Motor neuron (in vitro differentiated cells): ENCODE measurements around the gene OR6S1. TPM values are rescaled to one million over a fixed set of nuclear protein-coding genes. Genes with fewer than 3 reads are reported as not detected.

ENCODE experiments used
- ATAC-seq, 8 experiments: fragments of 200-7000 bp; cut with Tn5 transposase; replicated peaks in 6 of 8; 2 replicates each; pipeline ENCODE4 v1.8.0; 2021; ENCODE audit warnings: mild to moderate bottlenecking in 8 of 8, moderate library complexity in 8 of 8
- H3K27ac ChIP-seq, 2 donors: fragments of 250-450 bp; sonication (Bioruptor Pico); 2 replicates each; pipeline ENCODE4 v1.9.0; 2021; ENCODE audit warnings: antibody characterized with exemption in 2 of 2, mild to moderate bottlenecking in 2 of 2, moderate library complexity in 1 of 2
- H3K4me1 ChIP-seq, 2 donors: fragments of 250-450 bp; sonication (Bioruptor Pico); replicated peaks in 1 of 2; 2 replicates each; pipeline ENCODE4 v1.6.1; 2021; ENCODE audit warnings: antibody characterized with exemption in 2 of 2, mild to moderate bottlenecking in 2 of 2, moderate library complexity in 1 of 2
- H3K4me3 ChIP-seq, 5 donors: fragments of 250-450 bp; sonication (Bioruptor Pico); 2 replicates each; pipeline ENCODE4 v1.9.0; 2021; ENCODE audit warnings: antibody characterized with exemption in 5 of 5, mild to moderate bottlenecking in 5 of 5, moderate library complexity in 4 of 5
- WGBS, 10 experiments: fragments of 450-650 bp; shearing (Covaris generic); methylation state at CpG; one replicate each; pipeline ENCODE4 v1.0.0; 2022; 5-methylcytosine and 5-hydroxymethylcytosine counted together
- in situ Hi-C, 9 experiments: fragments of 400-800 bp; cut with MboI; loops; one replicate each; pipeline ENCODE4 v1.15.0; 2021; ENCODE audit warnings: low sequenced_read_pairs in 9 of 9, low pct_unique_long_range_greater_than_20kb in 2 of 9; ENCODE audit not compliant: unreplicated experiment in 9 of 9
- total RNA-seq, 8 experiments: library from RNA; unstranded; fragments of 300-600 nt; gene quantifications; 2 replicates each; pipeline versions ENCODE4 v1.2.3 to v1.2.4, GENCODE V29; 2022

The OR6S1 gene
- total RNA-seq, 8 experiments from 2014 or later: 0.28 TPM; not detected in 7

- no peak overlapping the region for H3K27ac ChIP-seq
- 1 to 29% (median 6%) methylated on average over 5 to 25 of the region's 27 CpGs for WGBS, 10 experiments
- H3K4me1 ChIP-seq: peaks cover 0 to 6% of the 10 kb centered on the region in 2 donors
- H3K4me3 ChIP-seq: peak overlapping the region; percentile 58 to 86 (median 71)
- in situ Hi-C loops: loop anchor here in 4 of 9 experiments (25.0 kb wide), 1 partner anchor 273 kb away; the partner anchor contains the start of genes CCNB1IP1 (in 4 of the 4) and PARP2 (in 4 of the 4)
- ATAC-seq: peak; percentile 13 to 57 (median 45)
Measured at GRCh38 chr14:20610002-20610765, 31.3 kb downstream of the OR6S1 start.

GRCh38 chr14:20609215-20610001 lies 32.1 kb downstream of the OR6S1 start:
- WGBS, 10 experiments: 0 to 3% (median 1%) methylated on average over 3 to 28 of the region's 44 CpGs; no CpG with 5 or more reads in 1 of the 10 experiments
- Histone ChIP-seq H3K4me3 (peak overlapping the region; percentile 58 to 86 (median 71)), H3K27ac (no peak overlapping the region), H3K4me1 (no peaks in the 10 kb centered on the region)
- peak; percentile 6 to 16 (median 12) for ATAC-seq
- in situ Hi-C loops: loop anchor here in 5 of 9 experiments (10.0 to 25.0 kb wide), 2 partner anchors 272 to 285 kb away; partner anchors contain the start of genes CCNB1IP1 (in 4 of the 5) and PARP2 (in 4 of the 5)

- Histone ChIP-seq H3K4me1 (no peaks in the 10 kb centered on the region), H3K27ac (no peak overlapping the region), H3K4me3 (no peak overlapping the region)
- no peak for ATAC-seq
- in situ Hi-C loops: loop anchor here in 5 of 9 experiments (10.0 to 25.0 kb wide), 2 partner anchors 271 to 284 kb away; partner anchors contain the start of genes CCNB1IP1 (in 4 of the 5) and PARP2 (in 4 of the 5)
- 33 to 87% (median 66%) methylated on average over 5 to 7 of the region's 7 CpGs; no CpG with 5 or more reads in 1 of the 10 experiments for WGBS, 10 experiments
Measured at GRCh38 chr14:20608383-20609110, 32.9 kb downstream of the OR6S1 start.

GRCh38 chr14:20607617-20608016 lies 33.9 kb downstream of the OR6S1 start:
- H3K4me1 ChIP-seq: no peaks in the 10 kb centered on the region
- 27 to 86% (median 73%) methylated on average over 1 to 4 of the region's 5 CpGs; no CpG with 5 or more reads in 5 of the 10 experiments for WGBS, 10 experiments
- in situ Hi-C loops: loop anchor here in 5 of 9 experiments (10.0 to 25.0 kb wide), 2 partner anchors 270 to 283 kb away; partner anchors contain the start of genes CCNB1IP1 (in 4 of the 5) and PARP2 (in 4 of the 5)
- no peak overlapping the region for H3K4me3 ChIP-seq
- ATAC-seq: no peak
- H3K27ac ChIP-seq: no peak overlapping the region

- Histone ChIP-seq H3K4me1 (no peaks in the 10 kb centered on the region), H3K4me3 (no peak overlapping the region), H3K27ac (no peak overlapping the region)
- in situ Hi-C loops: loop anchor here in 5 of 9 experiments (10.0 to 25.0 kb wide), 2 partner anchors 270 to 282 kb away; partner anchors contain the start of genes CCNB1IP1 (in 4 of the 5) and PARP2 (in 4 of the 5)
- ATAC-seq: no peak
- 0 to 100% (median 14%) methylated on average over 1 to 2 of the region's 2 CpGs; no CpG with 5 or more reads in 6 of the 10 experiments for WGBS, 10 experiments
Measured at GRCh38 chr14:20606902-20607242, 34.6 kb downstream of the OR6S1 start.

- in situ Hi-C loops: loop anchor here in 5 of 9 experiments (10.0 to 25.0 kb wide), 2 partner anchors 269 to 282 kb away; partner anchors contain the start of genes CCNB1IP1 (in 4 of the 5) and PARP2 (in 4 of the 5)
- Histone ChIP-seq H3K4me3 (no peak overlapping the region), H3K27ac (no peak overlapping the region), H3K4me1 (no peaks in the 10 kb centered on the region)
- 0 to 38% (median 0%) methylated on average over 1 to 5 of the region's 8 CpGs; no CpG with 5 or more reads in 3 of the 10 experiments for WGBS, 10 experiments
- peak in 3 of 8 experiments; percentile 21 to 29 (median 24) for ATAC-seq
Measured at GRCh38 chr14:20606190-20606901, 35.1 kb downstream of the OR6S1 start.

- in situ Hi-C loops: loop anchor here in 5 of 9 experiments (10.0 to 25.0 kb wide), 2 partner anchors 267 to 279 kb away; partner anchors contain the start of genes CCNB1IP1 (in 4 of the 5) and PARP2 (in 4 of the 5)
- no peak overlapping the region for H3K4me3 ChIP-seq
- ATAC-seq: no peak
- no peaks in the 10 kb centered on the region for H3K4me1 ChIP-seq
- WGBS, 10 experiments: 22 to 86% (median 73%) methylated on average over 3 to 10 of the region's 13 CpGs; no CpG with 5 or more reads in 3 of the 10 experiments
- no peak overlapping the region for H3K27ac ChIP-seq
Measured at GRCh38 chr14:20603813-20604690, 37.4 kb downstream of the OR6S1 start.

- Histone ChIP-seq H3K27ac (no peak overlapping the region), H3K4me3 (no peak overlapping the region), H3K4me1 (no peaks in the 10 kb centered on the region)
- in situ Hi-C loops: loop anchor here in 5 of 9 experiments (10.0 to 25.0 kb wide), 2 partner anchors 265 to 278 kb away; partner anchors contain the start of genes CCNB1IP1 (in 4 of the 5) and PARP2 (in 4 of the 5)
- no peak for ATAC-seq
- 8 to 100% (median 76%) methylated on average over 1 to 7 of the region's 9 CpGs; no CpG with 5 or more reads in 2 of the 10 experiments for WGBS, 10 experiments
Measured at GRCh38 chr14:20602583-20602982, 38.9 kb downstream of the OR6S1 start.

- in situ Hi-C loops: loop anchor here in 5 of 9 experiments (10.0 to 25.0 kb wide), 2 partner anchors 264 to 277 kb away; partner anchors contain the start of genes CCNB1IP1 (in 4 of the 5) and PARP2 (in 4 of the 5)
- no peak overlapping the region for H3K4me3 ChIP-seq
- ATAC-seq: peak in 1 of 8 experiments; percentile 38
- no peaks in the 10 kb centered on the region for H3K4me1 ChIP-seq
- H3K27ac ChIP-seq: no peak overlapping the region
- 17 to 90% (median 80%) methylated on average over 1 to 4 of the region's 12 CpGs; no CpG with 5 or more reads in 4 of the 10 experiments for whole genome bisulfite sequencing, 10 experiments
Measured at GRCh38 chr14:20601522-20601921, 40.0 kb downstream of the OR6S1 start.

GRCh38 chr14:20597108-20597507 lies 44.4 kb downstream of the OR6S1 start:
- H3K4me3 ChIP-seq: no peak overlapping the region
- no peaks in the 10 kb centered on the region for H3K4me1 ChIP-seq
- ATAC-seq: no peak
- WGBS, 10 experiments: 17 to 100% (median 67%) methylated on average over 1 of the region's 1 CpG; no CpG with 5 or more reads in 5 of the 10 experiments
- no peak overlapping the region for H3K27ac ChIP-seq
- in situ Hi-C loops: loop anchor here in 1 of 9 experiments (10.0 kb wide), 1 partner anchor 62 kb away; no protein-coding TSS in a partner anchor
